ENCODE results near the gene YPEL2.

DNA sequence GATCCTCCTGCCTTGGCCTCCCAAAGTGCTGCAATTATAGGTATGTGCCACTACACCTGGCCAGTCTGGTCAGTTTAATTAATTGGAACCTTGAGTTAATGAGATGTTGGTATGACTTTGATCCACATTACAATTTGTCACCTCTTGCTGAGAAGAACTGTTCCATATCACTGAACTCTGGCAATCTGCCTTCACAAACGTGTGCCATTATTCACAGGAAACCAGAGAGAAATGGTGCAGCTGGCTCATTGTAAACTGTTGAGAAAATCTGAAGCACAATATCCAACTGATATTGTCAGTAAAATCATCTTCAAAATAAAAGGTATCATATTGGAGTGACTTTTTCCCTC, 39.3 kb upstream of the YPEL2 start:
- TF ChIP-seq, protein P1, sequence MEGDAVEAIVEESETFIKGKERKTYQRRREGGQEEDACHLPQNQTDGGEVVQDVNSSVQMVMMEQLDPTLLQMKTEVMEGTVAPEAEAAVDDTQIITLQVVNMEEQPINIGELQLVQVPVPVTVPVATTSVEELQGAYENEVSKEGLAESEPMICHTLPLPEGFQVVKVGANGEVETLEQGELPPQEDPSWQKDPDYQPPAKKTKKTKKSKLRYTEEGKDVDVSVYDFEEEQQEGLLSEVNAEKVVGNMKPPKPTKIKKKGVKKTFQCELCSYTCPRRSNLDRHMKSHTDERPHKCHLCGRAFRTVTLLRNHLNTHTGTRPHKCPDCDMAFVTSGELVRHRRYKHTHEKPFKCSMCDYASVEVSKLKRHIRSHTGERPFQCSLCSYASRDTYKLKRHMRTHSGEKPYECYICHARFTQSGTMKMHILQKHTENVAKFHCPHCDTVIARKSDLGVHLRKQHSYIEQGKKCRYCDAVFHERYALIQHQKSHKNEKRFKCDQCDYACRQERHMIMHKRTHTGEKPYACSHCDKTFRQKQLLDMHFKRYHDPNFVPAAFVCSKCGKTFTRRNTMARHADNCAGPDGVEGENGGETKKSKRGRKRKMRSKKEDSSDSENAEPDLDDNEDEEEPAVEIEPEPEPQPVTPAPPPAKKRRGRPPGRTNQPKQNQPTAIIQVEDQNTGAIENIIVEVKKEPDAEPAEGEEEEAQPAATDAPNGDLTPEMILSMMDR (IDR thresholded peaks at IDR 0.05 in 2 of 3, conservative IDR thresholded peaks at IDR 0.05 in 1 of 3; ENCODE audit: borderline replicate concordance in 1 of 3, insufficient read depth in 1 of 3, low read depth in 2 of 3, low read length in 2 of 3): no peak
- TF ChIP-seq RAD21 (IDR thresholded peaks at IDR 0.05; ENCODE audit: low read depth) (no peak), EZH2phosphoT487 (IDR thresholded peaks at IDR 0.05; ENCODE audit: borderline replicate concordance) (no peak), CEBPB (IDR thresholded peaks at IDR 0.05; ENCODE audit: low read depth) (no peak), ZNF274 (IDR thresholded peaks at IDR 0.05; ENCODE audit: low read depth, low read length) (no peak), EGR1 (IDR thresholded peaks at IDR 0.05; ENCODE audit: low read depth) (no peak), TCF7L2 (IDR thresholded peaks at IDR 0.05; ENCODE audit: borderline replicate concordance, extremely low read depth, insufficient read depth, insufficient read length) (no peak), POLR2A (IDR thresholded peaks at IDR 0.05; ENCODE audit: borderline replicate concordance, extremely low read depth, insufficient read depth, insufficient read length) (no peak)

All from HCT116 (cell line).